Activated naive CD4-positive, alpha-beta T cell (primary cell): ENCODE results near the gene DNER.
"Not testable (repeated sequence)": the region's sequence is repeated elsewhere in the genome, so short reads cannot be mapped to it uniquely, and the experiment has no call there.

Experiments used
- DNase-seq, 4 experiments: peaks; one replicate each; lab custom pipeline; 2025; lab: John Stamatoyannopoulos, UW

The DNER gene

DNA sequence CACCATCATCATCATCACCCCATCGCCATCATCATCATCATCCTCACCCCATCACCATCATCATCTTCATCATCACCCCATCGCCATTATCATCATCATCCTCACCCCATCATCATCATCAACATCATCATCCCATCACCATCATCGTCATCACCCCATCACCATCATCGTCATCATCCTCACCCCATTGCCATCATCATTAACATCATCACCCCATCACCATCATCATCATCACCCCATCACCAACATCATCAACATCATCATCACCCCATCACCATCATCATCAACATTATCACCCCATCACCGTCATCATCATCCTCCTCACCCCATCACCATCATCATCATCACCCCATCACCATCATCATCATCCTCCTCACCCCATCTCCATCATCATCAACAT lies 151.0 kb downstream of the DNER start:
- DNase-seq = no peak

DNA sequence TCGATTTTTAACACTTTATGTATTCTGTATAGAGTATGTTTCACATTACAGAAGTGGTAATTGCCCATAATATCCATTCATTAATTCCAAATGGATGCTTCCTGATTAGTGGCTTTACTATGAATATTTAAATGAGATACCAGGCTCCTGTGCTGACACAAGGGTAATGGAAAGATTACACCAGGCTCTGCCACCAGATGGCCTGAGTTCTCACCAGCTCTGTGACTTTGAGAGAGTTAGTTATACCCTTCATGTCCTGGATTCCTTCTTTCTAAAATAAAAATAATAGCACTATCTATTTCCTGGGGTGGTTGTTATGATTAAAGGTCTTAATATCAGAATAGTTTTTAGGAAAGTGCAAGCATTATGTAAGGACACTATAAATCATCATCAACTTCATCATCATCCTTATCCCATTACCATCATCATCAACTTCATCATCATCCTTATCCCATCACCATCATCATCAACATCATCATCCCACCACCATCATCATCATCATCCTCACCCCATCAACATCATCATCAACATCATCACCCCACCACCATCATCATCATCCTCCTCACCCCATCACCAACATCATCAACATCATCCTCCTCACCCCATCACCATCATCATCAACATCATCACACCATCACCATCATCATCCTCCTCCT lies 151.8 kb downstream of the DNER start:
- no peak for DNase-seq

DNA sequence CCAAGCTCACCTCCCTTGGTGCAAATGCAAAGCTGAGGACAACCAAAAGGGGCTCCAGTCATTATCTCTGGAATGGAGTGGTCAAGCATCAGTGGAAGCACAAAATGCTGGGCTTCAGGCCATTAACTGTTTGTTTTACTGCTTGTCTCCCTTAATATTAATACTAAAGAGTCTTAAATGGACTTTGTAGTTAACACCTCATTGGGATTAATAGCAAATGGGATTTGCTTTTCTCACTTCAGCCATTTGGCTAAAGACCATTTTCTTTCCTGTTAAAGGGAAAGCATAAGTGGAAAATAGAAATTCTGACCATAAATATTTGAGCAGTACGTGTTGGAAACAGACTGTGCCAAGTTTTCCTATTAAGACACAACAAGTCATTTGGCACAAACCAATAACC lies 154.4 kb downstream of the DNER start:
- DNase-seq = no peak

DNA sequence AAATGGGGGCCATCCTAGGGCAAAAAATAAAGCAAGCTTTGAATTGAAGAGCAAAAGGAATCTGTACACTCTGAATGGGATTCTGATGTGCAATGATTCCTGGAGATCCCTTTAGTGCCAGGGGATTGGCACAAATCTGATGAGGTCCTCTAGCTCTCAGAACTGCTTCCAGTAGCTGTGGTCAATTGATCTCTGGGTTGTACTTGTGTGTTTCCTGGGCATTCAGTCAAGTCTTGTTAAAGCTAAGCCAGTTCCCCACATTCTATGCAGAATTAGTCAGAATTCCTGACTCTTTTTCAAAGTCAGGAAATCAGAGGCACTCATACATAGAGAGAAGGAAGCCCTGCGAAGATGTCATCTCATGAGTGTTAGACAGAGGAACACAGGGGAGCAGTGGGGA lies 161.3 kb downstream of the DNER start:
- DNase-seq = no peak

DNA sequence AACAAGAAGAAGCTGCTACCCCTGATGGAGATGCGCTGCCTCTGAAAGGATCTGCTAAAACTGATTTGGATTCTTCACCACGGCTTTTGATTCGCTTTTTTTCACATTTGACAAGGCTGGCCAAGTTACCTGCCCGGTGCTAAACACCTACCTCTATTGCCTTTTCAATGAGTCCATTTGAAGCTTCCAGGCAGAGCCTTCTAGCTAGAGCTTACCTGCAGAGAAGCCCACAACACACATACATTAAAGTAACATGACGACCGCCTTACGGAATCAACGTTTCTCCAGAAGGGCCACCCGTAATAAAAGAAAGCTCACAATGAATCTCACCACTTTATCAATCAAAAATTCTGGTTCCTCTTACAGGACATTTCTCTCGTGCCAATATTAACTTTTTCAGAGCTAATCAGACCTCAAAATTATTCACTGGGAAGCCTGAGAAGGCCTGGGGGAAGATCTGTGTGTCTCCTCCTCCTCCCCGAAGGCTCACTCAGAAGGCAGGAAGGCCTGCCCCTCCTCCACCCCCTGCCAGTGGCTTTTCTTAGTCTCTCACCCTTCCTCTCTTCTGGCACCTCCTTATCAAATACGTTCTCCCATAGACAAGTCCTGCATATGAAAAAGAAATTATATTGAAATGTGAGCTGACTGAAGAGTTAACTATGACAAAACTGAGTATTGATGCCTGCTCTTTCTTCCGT lies 171.0 kb downstream of the DNER start:
- DNase-seq = no peak

DNA sequence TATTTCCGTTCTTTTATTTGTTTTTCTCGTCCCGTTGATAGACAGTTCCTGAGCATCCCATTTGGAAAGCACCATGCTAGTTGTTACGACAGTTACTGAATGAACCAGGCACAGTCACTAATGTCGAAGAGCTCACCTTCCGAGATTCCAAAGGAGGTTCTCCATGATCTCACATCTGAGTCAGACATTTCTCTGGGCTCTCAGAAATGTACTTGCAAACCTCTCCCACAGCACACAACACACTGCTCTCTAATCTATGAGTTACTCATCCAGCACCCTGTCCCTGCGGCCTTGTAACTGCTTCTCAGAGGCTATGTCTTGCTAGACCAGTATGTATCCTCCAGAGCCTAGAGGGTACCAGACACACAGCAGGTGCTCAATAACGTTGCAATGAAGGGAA lies 174.7 kb downstream of the DNER start:
- no peak for DNase-seq

DNA sequence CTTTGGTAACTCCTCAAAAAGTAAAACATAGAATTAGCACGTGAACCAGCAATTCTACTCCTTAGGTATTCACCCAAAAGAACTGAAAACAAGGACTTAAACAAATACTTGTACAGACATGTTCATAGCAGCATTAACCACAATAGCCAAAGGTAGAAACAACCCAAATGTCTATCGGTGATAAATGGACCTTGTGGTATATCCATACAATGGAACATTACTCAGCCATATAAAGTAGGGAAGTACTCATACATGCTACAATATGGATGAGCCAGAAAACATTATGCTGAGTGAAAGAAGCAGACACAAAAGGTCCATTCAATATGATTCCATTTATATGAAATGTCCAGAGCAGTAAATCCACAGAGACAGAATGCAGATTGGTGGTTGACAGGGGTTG lies 182.8 kb downstream of the DNER start:
- DNase-seq = no peak

DNA sequence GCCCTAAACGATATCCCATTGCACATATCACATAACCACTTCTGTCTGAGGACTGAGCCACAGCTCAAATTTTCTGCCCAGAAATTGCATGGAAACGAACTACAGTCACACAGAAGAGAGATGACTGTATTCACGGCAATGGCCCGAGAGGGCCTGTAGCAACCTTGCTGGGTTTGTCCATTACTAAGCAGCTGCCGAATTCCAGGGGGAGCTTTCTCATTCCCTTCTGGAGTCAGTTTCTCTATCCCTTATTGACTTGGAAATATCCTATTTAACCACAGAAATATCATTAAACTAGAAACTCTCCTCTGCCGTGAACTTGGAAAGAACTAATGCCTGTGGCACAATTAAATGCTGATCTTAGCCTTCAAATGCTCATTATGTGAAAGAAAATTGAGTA lies 183.9 kb downstream of the DNER start:
- no peak for DNase-seq

DNA sequence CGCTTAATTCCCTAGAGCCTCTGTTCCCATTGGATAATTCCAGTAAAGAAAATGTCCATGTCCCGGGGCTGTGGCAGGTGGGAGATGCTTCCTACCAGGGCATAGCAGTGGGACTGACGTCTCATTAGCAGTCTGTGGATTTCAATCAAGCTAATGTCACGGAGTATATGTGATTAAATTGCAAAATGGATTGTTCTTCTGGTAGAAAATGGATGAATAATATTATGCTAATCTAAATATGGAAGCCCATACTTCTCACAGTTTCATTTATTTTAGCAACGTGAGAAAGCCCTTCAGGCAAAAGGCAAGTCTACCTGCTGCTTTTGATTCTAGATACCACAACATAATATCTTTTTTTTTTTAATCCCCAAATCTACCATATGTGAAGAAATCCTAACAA lies 185.5 kb downstream of the DNER start:
- no peak for DNase-seq

DNA sequence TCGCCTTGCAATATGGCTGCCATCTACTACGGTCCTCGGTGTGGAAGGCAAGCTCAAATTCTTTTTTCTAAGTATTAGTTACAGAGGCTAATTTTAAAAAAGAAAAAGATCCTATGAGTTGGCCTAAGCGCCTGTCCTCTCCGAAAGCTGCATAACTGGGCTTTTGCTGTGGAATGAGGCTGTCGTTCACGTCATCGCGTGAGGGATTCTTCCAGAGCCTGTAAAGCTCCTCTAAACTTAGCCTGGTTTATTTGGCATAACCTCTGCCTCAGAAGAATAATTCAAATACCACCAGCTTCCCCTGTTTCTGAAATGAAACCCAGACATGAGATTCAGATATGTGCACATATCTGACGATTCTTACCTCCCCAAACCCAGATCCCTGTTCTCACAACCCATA lies 187.4 kb downstream of the DNER start:
- DNase-seq = no peak

DNA sequence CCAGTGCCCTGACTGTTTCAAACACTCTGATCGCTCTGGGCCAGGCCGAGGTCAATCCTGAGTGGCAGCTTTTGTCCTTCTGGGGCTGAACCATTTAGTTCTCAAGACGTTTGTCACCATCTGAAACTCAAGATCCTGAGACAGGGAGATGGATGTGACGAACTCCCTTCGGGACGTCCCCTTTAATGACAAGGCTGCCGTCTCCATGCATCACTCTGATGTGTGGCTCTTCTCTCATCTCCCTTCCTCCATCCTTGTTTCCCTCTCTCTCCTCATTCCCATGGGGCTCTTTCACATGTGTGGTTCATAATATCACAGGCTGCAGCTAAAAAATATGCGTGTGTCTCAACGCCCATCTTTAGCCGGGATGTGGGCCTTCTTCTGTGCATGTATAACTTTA lies 189.6 kb downstream of the DNER start:
- no peak for DNase-seq

DNA sequence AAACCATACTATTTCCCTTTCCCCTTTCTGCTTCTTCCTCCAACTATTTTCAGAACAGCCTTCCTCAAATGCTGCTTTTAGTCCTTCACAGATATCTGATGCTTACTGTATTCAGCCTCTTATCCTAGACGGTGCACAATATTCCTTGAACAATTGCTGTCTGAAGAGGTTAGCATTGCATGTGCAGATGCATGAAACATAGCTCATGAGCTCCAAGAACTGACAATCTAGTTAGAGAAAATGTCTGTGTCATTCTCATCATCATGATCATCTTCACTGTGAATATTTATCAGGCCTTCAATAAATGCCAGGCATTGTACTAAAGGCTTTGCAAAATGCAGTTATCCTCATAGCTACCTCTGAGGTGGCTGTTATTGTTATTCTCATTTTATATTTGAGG lies 190.7 kb downstream of the DNER start:
- no peak for DNase-seq

DNA sequence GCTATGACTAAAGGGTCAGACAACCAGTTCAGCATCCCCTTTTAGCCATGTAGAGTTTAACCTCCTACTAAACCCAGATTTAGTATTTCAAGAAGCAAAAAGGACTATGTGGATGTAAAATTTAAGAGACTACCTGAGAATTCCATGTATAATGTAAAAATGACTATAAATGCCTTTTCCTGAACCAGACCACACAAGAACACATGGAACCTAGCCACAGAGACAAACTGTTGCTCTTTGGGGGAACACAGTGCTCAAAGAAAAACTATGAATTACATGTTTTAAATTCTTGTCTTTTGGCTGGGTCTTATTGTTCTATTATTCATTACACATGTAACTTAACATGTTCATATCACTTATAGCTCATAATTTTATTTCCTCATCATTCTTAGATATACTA lies 192.8 kb downstream of the DNER start:
- no peak for DNase-seq

DNA sequence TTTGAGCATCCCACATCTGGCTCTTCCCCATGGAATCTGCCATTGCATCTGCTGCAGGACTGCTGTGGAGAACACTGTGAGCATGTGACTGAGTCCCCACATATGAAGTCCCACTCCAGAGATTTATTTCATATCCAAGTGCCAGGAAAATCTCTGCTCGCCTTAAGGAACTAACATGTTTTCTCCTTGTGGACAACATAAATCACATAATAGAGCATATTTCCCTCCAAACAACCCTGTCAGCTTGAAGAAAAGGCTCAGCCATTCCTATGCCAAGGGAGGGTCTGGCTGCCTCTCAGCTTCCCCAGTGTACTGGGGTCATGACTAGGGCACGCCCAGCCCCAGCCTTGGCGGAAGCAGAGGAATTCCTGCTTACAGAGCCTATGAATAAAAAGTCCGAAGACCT lies 193.7 kb downstream of the DNER start:
- no peak for DNase-seq

DNA sequence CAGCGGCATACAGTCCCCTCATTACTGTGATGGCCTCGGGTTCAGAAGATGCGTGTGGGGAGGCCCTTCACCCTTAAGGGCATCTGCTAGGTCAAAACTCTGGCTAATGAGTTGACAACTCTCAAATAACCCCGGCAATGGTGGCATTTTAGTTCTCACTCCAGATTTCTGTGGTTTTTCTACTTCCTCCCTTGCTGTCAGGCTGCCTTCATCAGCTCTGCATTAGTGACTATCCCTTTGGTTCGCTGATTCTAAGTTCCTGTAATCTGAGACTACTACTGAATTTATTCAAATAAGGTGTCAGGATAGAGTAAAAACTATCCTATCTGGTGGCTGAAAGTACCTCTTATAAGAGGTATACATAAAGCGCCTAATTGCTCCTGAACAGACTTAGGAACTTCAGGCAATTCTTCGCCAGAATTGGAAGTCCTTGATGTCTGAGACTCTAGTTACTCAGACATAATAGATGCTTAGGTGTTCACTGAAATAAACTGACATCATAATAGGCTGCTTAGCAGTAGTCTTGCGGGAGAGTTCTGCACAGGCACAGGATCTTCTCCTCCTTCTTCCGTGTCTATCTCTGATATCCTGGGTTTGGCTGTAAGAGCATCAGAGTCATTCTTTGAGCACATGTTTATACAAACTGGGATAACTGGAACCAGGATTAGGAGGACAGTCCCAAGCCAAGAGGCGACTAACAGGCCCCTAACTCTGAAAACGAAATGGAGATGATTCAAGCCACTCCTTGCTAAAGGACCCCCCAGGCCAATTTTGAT lies 194.5 kb downstream of the DNER start:
- no peak for DNase-seq

DNA sequence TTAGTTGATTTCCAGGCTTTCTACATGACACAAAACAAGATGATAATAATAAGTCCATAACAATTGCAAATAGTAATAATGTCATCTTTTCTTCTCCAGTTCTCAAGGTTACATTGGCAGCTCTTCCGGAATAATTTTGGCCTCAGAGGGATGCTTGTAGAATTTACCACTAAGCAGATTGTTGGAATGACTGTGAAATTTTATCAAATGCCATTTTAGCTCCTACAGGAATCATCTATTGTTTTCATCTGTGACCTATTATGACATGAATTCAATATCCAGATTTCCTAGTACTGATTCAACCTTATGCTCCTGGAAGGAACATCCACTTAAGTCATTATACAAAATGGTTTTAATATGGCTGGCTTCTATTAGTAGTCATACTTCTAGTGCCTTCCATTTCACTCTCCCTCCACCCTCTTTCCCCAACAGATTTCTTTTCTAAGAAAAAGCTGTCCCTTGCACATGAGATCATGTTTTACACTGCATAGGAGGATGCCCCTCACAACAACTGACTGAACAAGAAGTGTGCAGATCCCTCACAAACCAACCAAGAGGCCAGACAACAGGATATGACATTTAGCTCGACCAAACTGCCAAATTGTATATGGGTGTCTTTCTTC lies 200.0 kb downstream of the DNER start:
- DNase-seq = no peak

DNA sequence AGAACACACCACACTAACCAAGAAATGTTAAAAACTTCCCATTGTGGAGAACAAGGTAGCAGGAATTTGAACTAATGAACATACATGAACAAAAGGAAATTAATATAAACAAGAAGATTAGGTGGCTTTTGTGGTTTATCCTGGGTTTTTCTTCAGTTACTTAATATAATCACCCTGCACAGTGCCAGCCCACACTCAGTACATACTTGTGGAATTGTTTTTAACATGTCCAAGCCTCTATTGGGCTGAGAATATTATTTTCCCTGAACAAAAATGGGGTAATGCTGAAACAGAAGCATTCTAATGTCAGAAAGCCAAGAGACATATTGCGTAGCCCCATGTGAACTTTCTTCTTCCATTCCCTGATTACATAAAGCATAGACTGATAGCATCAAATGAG lies 202.8 kb downstream of the DNER start:
- DNase-seq = no peak

DNA sequence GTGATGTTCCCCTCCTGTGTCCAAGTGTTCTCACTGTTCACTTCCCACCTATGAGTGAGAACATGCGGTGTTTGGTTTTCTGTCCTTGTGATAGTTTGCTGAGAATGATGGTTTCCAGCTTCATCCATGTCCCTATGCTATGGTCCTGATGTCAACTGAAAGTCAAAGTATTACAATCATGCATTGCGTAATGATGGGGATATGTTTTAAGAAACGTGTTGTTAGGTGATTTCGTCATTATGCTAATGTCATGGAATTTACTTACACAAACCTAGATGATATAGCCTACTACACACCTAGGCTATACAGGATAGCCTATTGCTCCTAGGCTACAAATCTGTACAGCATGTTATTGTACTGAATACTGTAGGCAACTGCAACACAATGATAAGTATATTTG lies 207.7 kb downstream of the DNER start:
- DNase-seq = not testable (repeated sequence)

DNA sequence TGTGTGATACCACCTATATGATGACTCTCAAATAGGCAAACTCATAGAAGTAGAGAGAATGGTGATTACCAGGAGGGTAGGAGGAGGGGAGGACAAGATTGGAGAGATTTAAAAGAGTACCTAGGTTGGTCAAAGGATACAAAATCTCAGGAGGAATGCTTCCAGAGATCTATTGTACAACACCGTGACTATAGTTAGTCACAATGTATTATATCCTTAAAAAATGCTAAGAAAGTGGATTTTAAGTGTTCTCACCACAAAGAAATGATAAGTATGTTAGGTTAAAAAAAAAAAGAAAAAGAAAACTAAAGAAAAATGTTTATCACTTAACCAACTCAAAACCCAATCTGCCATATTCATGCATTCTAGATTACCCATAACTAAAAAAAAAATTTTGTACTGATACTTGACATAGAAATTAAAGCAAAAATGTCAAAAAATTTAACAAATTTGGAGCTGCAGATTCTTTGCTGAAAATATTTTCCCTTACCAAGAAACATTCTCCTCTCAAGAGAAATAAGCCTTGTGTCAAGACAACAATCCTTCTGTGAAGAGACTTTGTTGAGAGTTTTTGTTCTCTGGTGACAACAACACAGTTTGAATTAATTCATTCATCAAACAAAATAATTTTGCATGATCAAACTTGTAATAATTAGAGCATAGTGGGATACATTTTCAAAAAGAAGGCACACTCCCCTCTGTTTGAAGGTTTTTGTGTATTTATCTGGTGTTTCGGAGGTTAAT lies 213.1 kb downstream of the DNER start:
- DNase-seq = no peak

DNA sequence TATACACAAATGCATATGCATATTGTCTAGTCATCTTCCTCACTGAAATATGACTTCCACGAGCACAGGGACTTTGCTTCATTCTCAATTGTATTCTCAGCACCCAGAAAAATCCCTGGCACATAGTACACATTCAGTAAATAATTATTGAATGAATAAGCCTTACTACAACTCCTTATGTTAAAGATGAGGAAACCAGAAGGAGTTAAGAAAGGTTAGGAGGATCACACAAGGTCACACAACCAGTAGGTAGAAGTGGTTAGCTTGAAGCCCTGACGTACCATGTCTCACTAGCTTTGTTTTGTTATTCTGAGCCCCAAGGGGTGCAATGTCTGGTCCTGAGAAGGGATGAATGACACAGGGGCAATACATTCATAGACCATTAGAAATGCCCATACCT lies 222.3 kb downstream of the DNER start:
- no peak for DNase-seq

DNA sequence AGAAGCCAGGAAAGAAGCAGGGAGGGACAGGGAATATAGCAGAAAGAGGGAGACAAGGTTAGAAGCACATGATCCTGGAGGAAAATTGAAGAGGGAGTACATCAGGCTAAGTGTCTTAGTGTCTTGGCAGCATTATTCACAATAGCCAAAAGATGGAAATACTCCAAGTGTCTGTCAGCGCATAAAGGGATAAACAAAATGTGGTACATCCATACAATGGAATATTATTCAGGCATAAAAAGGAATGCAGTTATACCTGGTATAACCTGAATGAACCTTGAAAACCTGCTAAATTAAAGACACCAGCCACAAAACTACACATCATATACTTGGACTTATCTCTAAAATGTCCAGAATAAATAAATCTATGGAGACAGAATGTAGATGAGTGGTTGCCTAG lies 224.2 kb downstream of the DNER start:
- no peak for DNase-seq

DNA sequence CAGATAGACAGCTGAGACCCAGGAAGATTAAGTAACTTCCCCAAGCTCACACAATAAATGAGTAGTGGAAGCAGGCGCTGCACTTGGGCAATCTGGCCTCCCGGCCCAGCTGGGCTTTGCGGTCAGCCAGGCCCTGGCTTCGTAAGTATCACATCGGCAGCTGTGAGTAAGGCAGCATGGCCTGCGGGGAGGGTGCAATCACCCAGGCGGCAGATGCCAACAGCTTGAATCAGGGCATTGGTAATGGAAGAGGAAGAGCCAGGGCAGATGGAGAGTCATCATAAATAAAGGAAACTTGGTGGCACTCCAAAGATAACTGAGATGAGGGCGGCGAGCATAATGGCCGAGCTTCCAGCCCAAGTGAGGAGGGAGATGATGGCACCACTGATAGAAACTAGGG lies 225.3 kb downstream of the DNER start:
- DNase-seq = no peak
